Spleen (tissue), 11 donors: ENCODE measurements around the gene PRRX1. TPM values are rescaled to one million over a fixed set of nuclear protein-coding genes. Genes with fewer than 3 reads are reported as not detected.

Experiments
- DNase-seq: peaks from one replicate; pipeline ENCODE4 v3.0.0-alpha.2; 2020
- H3K27ac ChIP-seq, 8 donors: fragments of 200-600 bp; sonication (generic) in 7 of 8; 1 replicate in 4 of 8; 2 replicates in 4 of 8; pipeline versions ENCODE4 v1.5.0 to v1.8.0; 2016 to 2021; ENCODE audit warnings: inconsistent platforms in 4 of 8, mild to moderate bottlenecking in 4 of 8, moderate library complexity in 1 of 8
- H3K27me3 ChIP-seq, 7 donors: fragments of 200-600 bp; sonication (generic) in 6 of 7; replicated peaks in 1 of 7; 1 replicate in 4 of 7; 2 replicates in 3 of 7; pipeline versions ENCODE4 v1.5.0 to v1.8.0; 2016 to 2021; ENCODE audit warnings: inconsistent platforms in 3 of 7, mild to moderate bottlenecking in 1 of 7
- H3K36me3 ChIP-seq, 6 donors: fragments of 200-600 bp; sonication (generic) in 5 of 6; 1 replicate in 4 of 6; 2 replicates in 2 of 6; pipeline versions ENCODE4 v1.5.0 to v1.8.0; 2016 to 2021; ENCODE audit warnings: inconsistent platforms in 2 of 6
- H3K4me1 ChIP-seq, 6 donors: fragments of 200-600 bp; sonication (generic) in 5 of 6; 1 replicate in 3 of 6; 2 replicates in 3 of 6; pipeline versions ENCODE4 v1.5.0 to v1.8.0; 2016 to 2021; ENCODE audit warnings: inconsistent platforms in 3 of 6
- H3K4me3 ChIP-seq, 8 donors: fragments of 200-600 bp; sonication (generic) in 7 of 8; 1 replicate in 4 of 8; 2 replicates in 4 of 8; pipeline versions ENCODE4 v1.5.0 to v1.8.0; 2016 to 2021; ENCODE audit warnings: inconsistent platforms in 4 of 8, mild to moderate bottlenecking in 4 of 8, moderate library complexity in 2 of 8
- H3K9me3 ChIP-seq, 8 donors: fragments of 200-600 bp; sonication (generic) in 7 of 8; 1 replicate in 4 of 8; 2 replicates in 4 of 8; pipeline versions ENCODE4 v1.5.0 to v1.8.0; 2016 to 2021; ENCODE audit warnings: inconsistent platforms in 4 of 8
- POLR2A ChIP-seq, 3 donors: fragments of 450-650 bp; IDR thresholded peaks; one replicate each; pipeline ENCODE4 v1.5.1; 2017; ENCODE audit warnings: antibody characterized with exemption in 3 of 3, mild to moderate bottlenecking in 1 of 3
- POLR2AphosphoS5 ChIP-seq, 3 donors: sonication (generic); formaldehyde crosslinking; IDR thresholded peaks; one replicate each; pipeline ENCODE4 v1.5.1; 2017; ENCODE audit warnings: antibody characterized with exemption in 3 of 3
- WGBS, 5 donors: extraction: QIAGEN DNeasy Blood & Tissue Kit in 3 of 5; methylation state at CpG; one replicate each; pipeline versions ENCODE4 v1.1.5 to v1.1.7; 2013 to 2018; 5-methylcytosine and 5-hydroxymethylcytosine counted together
- intact Hi-C: fragments of 100-400 bp; cut with DNase I; formaldehyde crosslinking; loops from one replicate; pipeline ENCODE4 v1.15.0; 2023; ENCODE audit warnings: low total_unique reads
- polyA plus RNA-seq, 3 donors: library from polyadenylated mRNA; stranded (reverse); fragments of 200-250 nt; gene quantifications; one replicate each; pipeline ENCODE4 v1.2.1, GENCODE V29; 2013
- total RNA-seq, 7 donors: library from RNA; depleted of rRNA in 3 of 7; stranded (reverse); fragments of >200 nt in 3 of 7; fragmentation: NEBNext Ultra II Directional in 4 of 7; extraction: Animal tissue kit (Norgen Biotek cat#: 25700) in 4 of 7; gene quantifications; one replicate each; pipeline versions ENCODE4 v1.1.0 to v1.2.1, GENCODE V29; 2016 to 2021
- TF ChIP-seq, protein P1 (sequence below), 11 experiments: fragments of 200-600 bp in 7 of 11; fragments of 450-650 bp in 4 of 11; sonication (generic) in 4 of 11; IDR thresholded peaks in 8 of 11; conservative IDR thresholded peaks in 3 of 11; 1 replicate in 7 of 11; 2 replicates in 4 of 11; pipeline versions ENCODE4 v1.4.0 to v1.8.0; 2016 to 2021; ENCODE audit warnings: antibody characterized with exemption in 11 of 11, inconsistent platforms in 4 of 11, mild to moderate bottlenecking in 1 of 11
- donor health status: healthy with polysubstance abuse.
- donor health status: DM: no; HTN: no; CAD: no; lungs with moderate emphysema.
- donor health status: DM: no; HTN: no; CAD: no.
- donor health status: Bipolar disorder and iron deficiency.
- donor health status: healthy.
- donor health status: DM: no; HTN: no; CAD: no.
- donor health status: DM: yes; HTN: yes; CAD: no.

Gene PRRX1
- total and polyA plus RNA-seq, 10 donors: 1.2 to 5.9 (median 3.1) TPM

DNA sequence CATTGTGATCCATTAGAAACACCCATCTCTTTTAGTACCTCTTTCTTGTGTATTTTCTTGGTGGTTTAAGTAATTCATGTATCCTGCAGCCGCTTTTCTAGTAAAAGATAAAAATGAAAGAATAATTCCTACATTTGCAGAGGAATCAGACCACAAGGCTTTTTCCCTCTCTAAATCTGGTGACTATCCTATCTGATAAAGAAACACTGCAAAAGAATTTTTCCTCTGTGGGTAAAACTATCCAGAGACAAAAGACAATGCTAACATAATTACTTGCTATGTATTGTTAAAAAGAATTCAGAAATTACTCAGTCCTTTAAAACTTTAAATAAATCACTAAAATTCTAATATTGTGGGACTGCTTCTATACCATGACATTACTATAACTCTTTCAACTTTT, 51.0 kb downstream of the PRRX1 start:
- Histone ChIP-seq H3K4me1 (no peaks in the 10 kb centered on the region), H3K27me3 (no peaks in the 10 kb centered on the region), H3K9me3 (no peaks in the 10 kb centered on the region), H3K36me3 (no peaks in the 10 kb centered on the region), H3K27ac (no peak overlapping the region), H3K4me3 (no peak overlapping the region)
- WGBS, 5 donors: 32 to 95% (median 84%) methylated on average over 1 of the region's 1 CpG
- intact Hi-C loops: no loop called here
- TF ChIP-seq POLR2AphosphoS5 (IDR thresholded peaks at IDR 0.05): no peak
- TF ChIP-seq POLR2A (IDR thresholded peaks at IDR 0.05): no peak
- no peak for DNase-seq

DNA sequence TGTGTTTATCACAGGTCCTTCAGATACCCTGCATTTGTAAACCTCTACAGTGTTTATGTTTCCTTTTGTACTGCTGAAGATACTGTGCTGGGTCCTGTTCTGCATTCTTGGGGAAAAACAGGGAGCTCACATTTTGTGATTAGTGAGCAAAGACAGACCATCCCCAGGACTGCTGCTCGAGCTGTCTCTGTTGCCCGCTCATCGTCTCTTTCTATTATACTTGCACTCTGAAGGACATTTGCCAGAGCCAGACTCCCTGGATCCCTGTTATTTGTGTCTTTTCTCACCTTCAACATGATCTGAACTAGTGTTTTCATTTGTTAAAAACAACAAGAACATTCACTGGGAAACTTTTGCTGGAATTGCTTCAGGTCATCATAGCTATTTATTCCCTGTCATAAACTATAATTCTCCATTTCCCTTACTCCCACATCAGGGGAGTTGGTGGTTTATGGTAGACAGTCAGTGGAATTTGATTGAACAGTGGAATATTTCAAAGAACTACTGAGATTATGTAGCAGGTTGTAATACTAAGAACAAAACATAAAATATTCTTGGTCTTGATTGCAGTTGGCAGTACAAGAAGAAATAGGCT, 53.0 kb downstream of the PRRX1 start:
- H3K36me3 ChIP-seq: no peaks in the 10 kb centered on the region
- no peaks in the 10 kb centered on the region for H3K4me1 ChIP-seq
- TF ChIP-seq POLR2A (IDR thresholded peaks at IDR 0.05) (no peak), POLR2AphosphoS5 (IDR thresholded peaks at IDR 0.05) (no peak)
- TF ChIP-seq, protein P1, sequence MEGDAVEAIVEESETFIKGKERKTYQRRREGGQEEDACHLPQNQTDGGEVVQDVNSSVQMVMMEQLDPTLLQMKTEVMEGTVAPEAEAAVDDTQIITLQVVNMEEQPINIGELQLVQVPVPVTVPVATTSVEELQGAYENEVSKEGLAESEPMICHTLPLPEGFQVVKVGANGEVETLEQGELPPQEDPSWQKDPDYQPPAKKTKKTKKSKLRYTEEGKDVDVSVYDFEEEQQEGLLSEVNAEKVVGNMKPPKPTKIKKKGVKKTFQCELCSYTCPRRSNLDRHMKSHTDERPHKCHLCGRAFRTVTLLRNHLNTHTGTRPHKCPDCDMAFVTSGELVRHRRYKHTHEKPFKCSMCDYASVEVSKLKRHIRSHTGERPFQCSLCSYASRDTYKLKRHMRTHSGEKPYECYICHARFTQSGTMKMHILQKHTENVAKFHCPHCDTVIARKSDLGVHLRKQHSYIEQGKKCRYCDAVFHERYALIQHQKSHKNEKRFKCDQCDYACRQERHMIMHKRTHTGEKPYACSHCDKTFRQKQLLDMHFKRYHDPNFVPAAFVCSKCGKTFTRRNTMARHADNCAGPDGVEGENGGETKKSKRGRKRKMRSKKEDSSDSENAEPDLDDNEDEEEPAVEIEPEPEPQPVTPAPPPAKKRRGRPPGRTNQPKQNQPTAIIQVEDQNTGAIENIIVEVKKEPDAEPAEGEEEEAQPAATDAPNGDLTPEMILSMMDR (IDR thresholded peaks at IDR 0.05 in 8 of 11, conservative IDR thresholded peaks at IDR 0.05 in 3 of 11): no peak
- no peaks in the 10 kb centered on the region for H3K27me3 ChIP-seq
- no peak overlapping the region for H3K27ac ChIP-seq
- 66 to 81% (median 76%) methylated on average over 3 of the region's 3 CpGs for WGBS, 5 donors
- H3K9me3 ChIP-seq: no peaks in the 10 kb centered on the region
- intact Hi-C loops: no loop called here
- no peak for DNase-seq
- no peak overlapping the region for H3K4me3 ChIP-seq

DNA sequence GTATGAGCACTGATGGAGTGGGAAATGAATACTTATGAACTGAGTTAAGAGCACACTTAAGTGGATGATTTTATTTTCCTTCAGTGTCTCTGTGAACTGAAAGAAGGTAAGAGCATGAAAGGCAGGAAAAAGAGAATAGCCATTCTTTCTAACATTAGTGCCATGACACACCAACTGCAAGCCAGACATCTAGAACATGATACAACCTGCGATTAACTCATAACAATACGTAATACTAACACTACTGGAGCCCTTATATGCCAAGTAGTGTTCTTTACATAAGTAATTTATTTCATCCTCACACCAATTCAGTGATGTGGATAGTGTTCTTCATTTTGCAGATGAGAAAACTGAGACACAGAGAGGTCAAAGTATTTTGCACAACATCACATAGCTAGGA, 56.7 kb downstream of the PRRX1 start:
- no peak overlapping the region for H3K27ac ChIP-seq
- WGBS, 5 donors: 80 to 92% (median 85%) methylated on average over 2 of the region's 2 CpGs
- H3K4me3 ChIP-seq: no peak overlapping the region
- no peaks in the 10 kb centered on the region for H3K9me3 ChIP-seq
- TF ChIP-seq POLR2A (IDR thresholded peaks at IDR 0.05) (no peak), POLR2AphosphoS5 (IDR thresholded peaks at IDR 0.05) (no peak)
- TF ChIP-seq, protein P1 (IDR thresholded peaks at IDR 0.05 in 8 of 11, conservative IDR thresholded peaks at IDR 0.05 in 3 of 11): no peak
- peaks cover 0 to 5% (median 0%) of the 10 kb centered on the region in 7 donors for H3K27me3 ChIP-seq
- no peaks in the 10 kb centered on the region for H3K36me3 ChIP-seq
- no peaks in the 10 kb centered on the region for H3K4me1 ChIP-seq
- DNase-seq: no peak
- intact Hi-C loops: no loop called here

DNA sequence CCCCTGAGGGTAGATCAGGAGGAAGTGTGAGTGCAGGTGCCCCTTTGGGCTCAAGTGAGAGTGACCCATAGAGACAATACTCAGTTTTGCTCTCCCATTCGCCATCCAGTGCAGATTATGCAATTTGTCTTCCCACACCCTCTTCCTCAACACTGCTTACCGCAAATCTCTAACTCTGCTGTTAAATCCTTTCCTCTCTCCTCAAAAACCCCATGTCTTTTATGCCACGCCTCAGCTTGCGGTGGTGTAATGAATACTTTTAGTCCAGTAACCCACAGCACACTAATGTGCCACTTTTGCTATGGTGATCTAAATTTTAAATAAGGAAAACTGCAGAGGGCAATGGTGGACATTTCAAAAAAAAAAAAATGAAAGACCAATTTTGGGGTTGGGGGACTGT, 57.7 kb downstream of the PRRX1 start:
- peaks cover 0 to 11% (median 0%) of the 10 kb centered on the region in 7 donors for H3K27me3 ChIP-seq
- TF ChIP-seq POLR2AphosphoS5 (IDR thresholded peaks at IDR 0.05) (no peak), POLR2A (IDR thresholded peaks at IDR 0.05) (no peak)
- TF ChIP-seq, protein P1 (IDR thresholded peaks at IDR 0.05 in 8 of 11, conservative IDR thresholded peaks at IDR 0.05 in 3 of 11): no peak
- DNase-seq: no peak
- 78 to 91% (median 84%) methylated on average over 4 of the region's 4 CpGs for WGBS, 5 donors
- no peaks in the 10 kb centered on the region for H3K36me3 ChIP-seq
- no peak overlapping the region for H3K4me3 ChIP-seq
- H3K4me1 ChIP-seq: no peaks in the 10 kb centered on the region
- intact Hi-C loops: no loop called here
- no peak overlapping the region for H3K27ac ChIP-seq
- no peaks in the 10 kb centered on the region for H3K9me3 ChIP-seq
